Dermis blood vessel endothelial cell (primary cell): ENCODE measurements around the gene RNF26. TPM values are rescaled to one million over a fixed set of nuclear protein-coding genes. Genes with fewer than 3 reads are reported as not detected.

Experiments
- DNase-seq: peaks from one replicate; pipeline ENCODE4 v3.0.0; 2010
- total RNA-seq: library from RNA; depleted of rRNA; stranded (reverse); fragments of >200 nt; gene quantifications from 2 replicates; pipeline ENCODE4 v1.2.3, GENCODE V29; 2014

The RNF26 gene
- total RNA-seq, 1 donor from 2014 or later = 3.2 TPM

- DNase-seq = no peak
These were observed 2.6 kb downstream of the RNF26 start for GRCh38 chr11:119336744-119337469.

- DNase-seq = peak; percentile 38
These were observed 3.4 kb downstream of the RNF26 start for GRCh38 chr11:119337581-119338317.

DNA sequence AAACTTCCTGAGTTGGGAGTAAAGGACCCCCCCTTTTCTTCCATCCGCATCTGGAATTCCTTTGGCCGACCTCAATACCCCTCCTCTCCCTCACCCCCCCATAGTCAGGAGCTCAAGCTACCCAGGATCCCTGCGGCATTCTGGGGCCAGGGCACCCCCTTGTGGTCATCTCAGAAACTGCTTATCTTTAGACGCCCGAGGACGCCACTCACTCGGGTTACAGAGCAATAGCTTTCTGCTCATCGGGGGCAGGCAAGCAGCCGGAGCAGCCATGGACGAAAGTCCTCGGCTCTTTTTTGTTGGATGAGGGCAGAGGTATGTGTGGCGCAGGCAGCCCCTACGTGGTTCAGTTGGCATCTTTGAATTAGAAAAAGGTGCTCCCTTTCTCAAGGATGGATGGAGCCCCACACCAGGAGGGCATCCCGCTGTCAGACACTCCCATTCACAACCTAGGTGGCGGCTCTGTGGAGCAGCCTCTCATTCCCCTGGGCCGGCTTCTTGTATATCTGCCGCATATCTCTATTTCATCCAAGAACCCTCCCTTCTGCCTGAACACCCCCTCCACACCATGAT, 4.1 kb downstream of the RNF26 start:
- DNase-seq = peak; percentile 90

- peak; percentile 34 for DNase-seq
These were observed 4.8 kb downstream of the RNF26 start for GRCh38 chr11:119338965-119339588.

DNA sequence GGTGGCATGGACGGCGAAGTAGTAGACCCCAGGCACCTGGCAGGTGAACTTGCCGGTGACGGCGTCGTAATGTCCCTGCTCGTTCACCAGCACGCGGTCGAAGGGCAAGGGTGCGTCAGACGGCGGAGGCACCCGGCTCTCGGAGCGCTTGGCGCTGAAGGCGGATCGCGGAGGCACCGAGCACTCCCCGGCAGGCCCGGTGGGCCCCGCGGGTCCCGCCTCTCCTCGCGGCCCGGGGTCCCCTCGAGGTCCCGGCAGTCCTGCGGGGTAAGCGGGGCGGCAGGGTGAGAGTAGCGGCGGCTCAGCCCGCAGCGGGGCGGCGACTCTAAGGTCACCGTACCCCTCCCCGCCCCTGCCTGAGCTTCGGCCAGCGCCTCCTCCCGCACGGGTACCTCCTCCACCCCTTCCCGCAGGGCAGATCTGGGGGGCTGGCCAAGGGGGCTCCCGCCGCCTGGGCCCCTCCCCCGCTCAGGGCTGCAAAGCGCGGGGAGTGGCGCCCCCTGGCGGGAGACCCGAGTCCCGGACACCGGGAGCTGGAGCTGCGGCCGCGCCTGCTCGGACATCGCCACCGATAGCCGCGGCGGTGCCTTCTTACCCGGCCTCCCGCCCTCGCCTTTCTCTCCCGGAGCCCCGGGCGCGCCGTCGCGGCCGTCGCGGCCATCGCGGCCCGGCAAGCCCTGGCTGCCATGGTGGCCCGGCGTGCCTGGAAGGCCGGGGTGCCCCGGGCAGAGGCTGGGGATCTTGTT, 5.4 kb downstream of the RNF26 start:
- DNase-seq = peak; percentile 84

DNA sequence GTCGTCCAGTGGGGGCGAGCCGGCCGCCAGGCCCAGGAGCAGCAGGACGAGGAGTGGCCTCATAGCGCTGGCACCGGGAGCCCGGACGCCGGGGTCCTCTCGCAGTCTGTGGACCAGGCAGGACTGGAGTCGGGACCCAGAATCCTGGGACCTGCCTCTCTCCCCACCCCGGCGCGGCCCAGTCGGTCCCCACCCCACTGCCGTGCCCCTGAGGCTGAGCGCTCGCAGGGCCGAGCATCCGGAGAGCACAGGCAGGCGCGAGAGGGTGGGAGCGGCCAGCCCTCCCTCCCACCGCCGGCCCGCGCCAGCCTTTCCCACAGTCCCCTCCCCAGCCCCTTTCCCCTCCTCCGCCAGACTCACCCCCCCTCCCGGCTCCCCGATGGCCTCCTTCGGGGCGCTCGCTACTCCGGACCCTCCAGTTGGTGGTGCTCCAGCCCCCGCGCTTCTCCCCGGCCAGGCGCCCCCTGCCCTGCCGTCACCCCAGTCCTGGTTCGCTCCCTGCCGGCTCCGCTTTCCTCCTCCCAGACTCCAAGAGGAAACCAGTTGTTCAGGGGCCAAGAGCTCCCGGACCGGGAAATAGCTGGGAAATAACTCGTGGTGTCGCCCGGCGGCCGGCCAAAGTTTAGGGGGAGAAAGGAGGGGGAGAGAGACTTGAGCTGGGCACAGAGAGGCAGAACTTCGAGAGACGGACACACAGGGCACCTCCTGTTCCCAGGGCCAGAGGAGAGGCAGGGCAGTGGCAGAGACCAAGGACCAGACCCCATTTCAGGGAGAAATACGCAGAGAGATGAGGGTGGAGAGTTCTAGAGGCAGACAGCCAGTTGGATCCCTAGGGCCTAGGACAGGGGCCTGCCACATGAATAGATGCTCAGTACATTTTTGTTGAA, 6.3 kb downstream of the RNF26 start, which contains the start of gene C1QTNF5:
Gene C1QTNF5 (minus strand): TSS at position 549 of the 887 bp plus-strand sequence. CDS start 486 bp downstream, at position 63.
- DNase-seq = peak; percentile 94

- no peak for DNase-seq
These were observed 7.1 kb downstream of the RNF26 start for GRCh38 chr11:119341222-119342022.

DNA sequence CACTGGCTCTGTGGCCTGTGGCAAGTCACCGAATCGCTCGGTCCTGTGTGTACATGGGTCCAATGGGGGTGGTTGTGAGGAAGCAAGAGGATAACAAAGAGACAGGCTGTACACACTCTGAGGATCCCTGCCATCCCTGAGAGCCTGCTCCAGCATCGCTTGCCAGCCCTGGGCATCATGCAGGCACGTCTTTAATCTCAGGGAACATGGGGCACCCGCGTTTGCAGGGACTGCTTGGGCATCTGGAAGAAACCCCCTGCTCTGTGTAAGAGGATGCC, 7.6 kb downstream of the RNF26 start:
- DNase-seq = no peak

GRCh38 chr11:119342362-119343130, 8.2 kb downstream of the RNF26 start:
- no peak for DNase-seq

DNA sequence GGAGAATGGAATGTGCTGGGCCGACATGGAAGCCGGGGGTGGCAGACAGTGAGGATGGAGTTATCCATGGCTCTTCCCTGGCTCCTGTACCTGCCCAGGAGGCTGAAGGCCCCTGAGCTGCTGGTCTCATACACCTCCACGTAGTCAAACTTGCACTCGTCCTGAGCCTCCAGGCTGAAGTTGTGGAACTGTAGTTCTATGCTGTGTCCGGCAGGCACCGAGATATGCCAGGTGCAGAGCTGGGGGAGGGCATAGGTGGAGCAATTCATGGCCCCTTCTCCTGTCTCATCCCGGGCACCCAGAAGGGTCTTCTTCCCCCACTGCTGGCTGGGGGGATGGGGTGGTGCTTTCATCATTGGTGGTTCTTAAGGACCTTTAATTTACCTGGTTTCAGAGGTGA, 9.4 kb downstream of the RNF26 start:
- no peak for DNase-seq

DNA sequence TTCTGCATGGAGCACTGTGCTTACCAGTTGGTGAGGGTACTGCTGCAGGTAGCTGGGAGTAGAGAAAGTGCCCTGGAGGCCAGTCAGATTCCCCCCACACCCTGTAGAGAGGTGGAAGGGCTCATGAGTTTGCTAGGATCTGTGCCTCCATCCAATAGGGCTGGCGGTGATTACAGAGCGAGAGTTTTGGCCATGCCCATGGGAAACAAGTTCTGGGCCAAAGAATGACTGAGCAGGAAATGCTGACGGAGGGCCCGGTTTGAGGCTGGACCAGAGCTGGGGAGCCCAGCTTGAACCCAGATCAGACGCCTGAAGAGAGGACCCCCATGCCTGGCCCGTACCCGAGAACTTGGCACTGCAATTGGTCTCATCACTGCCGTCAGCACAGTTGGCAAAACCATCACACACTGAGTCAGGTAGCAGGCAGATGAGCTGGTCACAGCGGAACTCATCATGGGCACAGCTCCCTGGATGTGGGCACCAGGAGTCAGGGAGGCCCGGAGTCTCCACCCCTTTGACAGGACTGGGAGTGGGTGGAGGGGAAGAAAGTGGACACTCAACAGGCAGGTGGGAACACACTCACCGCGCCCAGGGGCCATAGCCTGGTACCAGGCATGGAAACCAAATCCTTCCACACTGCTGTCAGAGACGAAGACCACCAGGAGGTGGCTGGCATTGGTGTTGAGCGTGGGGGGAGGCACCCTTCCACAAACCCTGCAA, 10.1 kb downstream of the RNF26 start:
- DNase-seq = no peak

DNA sequence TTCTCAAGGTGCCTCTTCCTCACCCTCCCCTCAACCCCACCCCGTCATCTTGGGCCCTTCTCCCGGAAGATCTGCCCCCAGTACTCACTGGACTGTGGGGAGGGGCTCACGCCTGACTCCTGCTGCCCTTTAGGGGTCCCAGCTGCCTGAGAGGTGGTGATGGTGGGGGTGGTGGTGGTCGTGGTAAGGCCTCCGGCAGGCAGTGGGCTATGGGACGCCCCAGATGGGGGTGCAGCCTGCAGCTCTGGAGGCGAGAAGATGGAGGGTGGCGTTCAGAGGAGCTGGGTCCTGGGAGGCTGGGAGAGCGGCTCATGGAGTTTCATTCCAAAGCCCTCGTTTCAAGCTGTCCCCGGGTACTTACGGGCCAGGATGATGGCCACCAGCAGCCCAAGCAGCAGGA, 11.4 kb downstream of the RNF26 start:
- no peak for DNase-seq

DNA sequence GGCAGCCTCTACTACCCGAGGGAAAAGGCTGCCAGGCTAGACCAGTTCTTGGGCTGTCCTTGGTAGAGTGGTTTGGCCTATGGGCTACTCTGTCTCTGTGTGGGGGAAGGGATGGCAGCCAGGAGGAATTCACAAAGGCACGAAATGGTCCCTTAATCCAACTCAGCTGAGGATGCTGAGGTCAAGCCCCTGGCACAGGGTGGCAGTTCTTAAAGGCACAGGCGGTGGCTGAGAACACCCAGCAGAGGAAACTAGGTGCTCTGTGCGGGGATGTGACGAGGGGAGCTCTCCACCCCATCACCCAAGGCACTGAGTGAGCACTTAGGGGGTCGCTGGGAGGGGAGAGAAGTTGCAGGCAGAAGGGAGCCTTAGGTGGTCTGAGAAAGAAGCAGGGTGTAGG, 12.3 kb downstream of the RNF26 start, which contains the start of gene MFRP:
Gene MFRP (minus strand): TSS at position 101 of the 400 bp plus-strand sequence. CDS start 192 bp downstream, outside the sequence.
- DNase-seq = no peak

DNA sequence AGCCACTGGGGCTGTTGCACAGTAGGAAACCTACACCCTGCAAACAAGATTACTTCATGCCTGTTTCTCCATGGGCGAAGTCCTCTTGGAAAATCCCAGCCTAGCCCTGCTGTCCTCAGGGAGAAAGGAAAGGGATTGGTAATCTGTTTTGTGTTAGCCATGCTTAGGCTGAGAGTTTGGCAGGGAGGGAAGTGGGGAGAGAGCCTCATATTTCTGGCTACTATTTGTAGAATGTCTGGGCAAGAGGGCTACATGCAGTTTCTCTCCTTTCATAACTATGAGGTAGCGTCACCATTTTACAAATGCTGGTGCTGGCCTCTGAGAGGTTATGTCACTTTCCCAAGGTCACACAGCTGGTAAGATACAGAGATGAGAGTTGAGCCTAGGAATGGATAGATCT, 12.9 kb downstream of the RNF26 start:
- no peak for DNase-seq

- no peak for DNase-seq
These were observed 13.7 kb downstream of the RNF26 start for GRCh38 chr11:119347940-119348605.

DNA sequence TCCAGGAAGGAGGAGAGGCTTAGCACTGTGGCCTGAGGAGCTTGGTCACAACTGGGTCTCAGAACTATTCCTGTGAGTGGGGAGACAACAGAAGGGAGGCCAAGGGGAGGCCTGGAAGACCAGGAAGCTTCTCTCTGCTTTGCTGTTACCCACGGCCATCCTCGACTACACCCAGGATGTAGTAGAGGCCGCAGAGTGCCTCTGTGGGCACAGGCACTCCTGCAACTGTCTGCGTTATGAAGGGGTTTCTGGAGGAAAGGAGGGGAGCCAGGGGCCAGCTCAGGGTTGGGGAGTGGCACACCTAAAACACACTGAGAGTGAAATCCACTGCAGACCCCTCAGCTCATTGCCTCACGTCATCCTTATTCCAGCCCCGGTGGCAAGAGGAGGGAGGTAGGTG, 16.0 kb downstream of the RNF26 start:
- DNase-seq = no peak

DNA sequence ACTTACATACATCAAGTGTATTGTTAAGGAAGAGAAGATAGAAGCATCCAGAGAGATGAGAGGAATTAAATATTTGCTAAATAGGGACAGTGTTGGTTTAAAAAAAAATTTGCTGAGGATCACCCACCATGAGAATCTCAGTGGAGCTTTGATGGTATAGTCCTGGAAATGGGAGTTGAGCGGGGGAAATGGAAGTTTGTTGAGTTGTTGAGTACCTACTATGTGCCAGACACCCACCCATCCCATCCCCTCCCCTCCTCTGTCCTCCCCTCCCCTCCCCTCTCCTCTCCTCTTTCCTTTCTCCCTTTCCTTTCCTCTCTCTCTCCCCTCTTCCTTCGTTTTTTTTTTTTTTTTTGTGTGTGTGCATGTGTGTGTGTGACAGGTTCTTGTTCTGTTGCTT, 16.9 kb downstream of the RNF26 start:
- DNase-seq = no peak

GRCh38 chr11:119352857-119353260, 18.5 kb downstream of the RNF26 start:
- DNase-seq = peak; percentile 90
